ENCODE data around the gene ATP2A3.
A peak's percentile ranks its signal among the peaks of the same experiment; 100 is the strongest.

ATP2A3 gene

GRCh38 chr17:3925684-3926485 is 38.4 kb downstream of the ATP2A3 start:
- no peak for DNase-seq

DNA sequence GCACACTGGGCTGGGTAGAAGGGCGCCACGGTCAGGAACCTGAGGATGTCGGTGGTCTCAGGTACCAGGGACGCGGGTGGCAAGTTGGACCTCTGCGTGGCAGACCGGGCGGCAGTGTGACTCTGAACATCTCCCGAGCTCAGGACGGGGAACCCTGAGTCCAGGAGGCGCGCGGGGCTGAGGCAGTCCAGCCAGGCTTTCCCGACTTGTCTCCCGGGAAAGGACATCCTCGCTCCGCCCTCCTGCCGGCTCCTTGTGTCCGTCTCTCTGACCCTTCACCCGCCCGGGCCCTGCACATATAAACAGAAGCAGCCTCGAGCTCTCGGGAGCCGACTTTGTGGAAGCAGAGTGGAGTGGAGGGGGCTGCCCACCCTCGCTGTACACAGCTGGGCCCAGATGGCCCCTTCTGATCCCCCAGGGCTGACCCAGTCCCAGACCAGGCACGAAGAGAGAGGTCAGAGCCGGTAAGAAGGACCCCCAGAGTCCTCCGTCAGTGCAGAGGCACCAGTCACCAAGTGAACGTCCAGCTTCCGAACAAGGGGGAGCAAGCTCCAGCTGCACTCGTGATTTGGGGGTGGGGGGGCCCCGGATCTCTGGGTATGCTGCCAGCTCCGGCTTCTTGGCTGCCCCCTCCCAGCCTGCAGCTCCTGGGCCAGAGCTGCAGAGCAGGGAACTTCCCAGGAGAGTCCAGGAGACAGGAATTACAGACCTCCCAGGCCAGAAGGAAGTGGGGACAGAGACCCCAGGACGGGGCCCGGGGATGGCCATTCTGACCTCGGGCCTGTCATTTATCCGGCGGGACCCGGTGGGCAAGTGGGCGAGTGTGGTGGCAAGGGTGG is 39.5 kb downstream of the ATP2A3 start:
- DNase-seq, result no peak

DNA sequence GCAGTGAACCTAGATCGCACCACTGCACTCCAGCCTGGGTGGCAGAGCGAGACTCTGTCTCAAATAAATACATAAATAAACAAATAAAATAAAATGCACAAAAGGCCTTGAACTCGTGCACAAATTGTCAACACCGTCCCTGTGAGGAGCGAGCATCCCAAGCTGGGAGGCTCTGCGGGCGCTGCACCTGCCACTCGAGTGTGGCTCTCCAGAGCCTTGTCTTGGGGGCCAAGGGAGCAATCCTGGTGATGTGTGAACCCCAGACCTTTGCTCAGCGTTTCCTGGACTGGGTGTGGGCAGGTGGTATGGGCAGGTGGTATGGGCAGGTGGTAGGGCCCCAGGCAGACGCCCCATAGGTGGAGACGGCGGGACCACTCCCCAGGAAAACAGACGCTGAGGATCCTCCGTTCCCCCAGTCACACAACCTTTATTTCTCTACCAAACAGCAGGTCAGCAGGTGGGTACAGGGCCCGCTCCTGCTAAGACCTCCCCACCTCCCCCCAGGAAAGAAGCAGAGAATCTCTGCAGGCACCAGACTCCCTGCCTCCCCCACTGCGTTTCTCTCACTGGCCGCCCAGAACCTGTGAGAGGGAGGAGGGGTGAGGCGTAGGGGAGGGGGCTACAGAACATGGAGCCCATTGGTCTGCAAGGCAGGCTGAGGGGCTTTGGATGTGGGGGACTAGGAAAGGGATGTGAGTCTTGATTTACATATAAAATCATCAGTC is 40.6 kb downstream of the ATP2A3 start:
- DNase-seq, result no peak

DNA sequence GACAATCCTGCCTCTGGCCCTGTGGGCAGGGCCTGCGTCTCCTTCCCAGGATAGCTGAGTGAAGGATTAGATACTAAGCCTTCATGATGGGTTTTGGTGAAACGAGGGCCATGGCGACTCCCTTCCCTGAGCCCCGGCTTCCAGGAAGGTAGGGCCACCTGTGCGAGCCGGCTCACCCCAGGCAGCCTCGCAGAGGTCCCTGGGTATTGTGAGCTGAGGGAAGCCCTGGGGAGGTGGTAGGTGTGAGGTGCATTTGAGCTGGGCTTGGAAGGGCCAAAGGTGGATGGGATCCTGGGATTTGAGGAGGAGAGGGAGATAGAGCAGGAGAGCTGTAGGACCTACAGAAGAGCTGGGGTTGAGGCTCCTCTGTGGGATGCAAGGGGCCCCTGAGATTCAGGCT is 41.5 kb downstream of the ATP2A3 start:
- DNase-seq, result no peak

DNA sequence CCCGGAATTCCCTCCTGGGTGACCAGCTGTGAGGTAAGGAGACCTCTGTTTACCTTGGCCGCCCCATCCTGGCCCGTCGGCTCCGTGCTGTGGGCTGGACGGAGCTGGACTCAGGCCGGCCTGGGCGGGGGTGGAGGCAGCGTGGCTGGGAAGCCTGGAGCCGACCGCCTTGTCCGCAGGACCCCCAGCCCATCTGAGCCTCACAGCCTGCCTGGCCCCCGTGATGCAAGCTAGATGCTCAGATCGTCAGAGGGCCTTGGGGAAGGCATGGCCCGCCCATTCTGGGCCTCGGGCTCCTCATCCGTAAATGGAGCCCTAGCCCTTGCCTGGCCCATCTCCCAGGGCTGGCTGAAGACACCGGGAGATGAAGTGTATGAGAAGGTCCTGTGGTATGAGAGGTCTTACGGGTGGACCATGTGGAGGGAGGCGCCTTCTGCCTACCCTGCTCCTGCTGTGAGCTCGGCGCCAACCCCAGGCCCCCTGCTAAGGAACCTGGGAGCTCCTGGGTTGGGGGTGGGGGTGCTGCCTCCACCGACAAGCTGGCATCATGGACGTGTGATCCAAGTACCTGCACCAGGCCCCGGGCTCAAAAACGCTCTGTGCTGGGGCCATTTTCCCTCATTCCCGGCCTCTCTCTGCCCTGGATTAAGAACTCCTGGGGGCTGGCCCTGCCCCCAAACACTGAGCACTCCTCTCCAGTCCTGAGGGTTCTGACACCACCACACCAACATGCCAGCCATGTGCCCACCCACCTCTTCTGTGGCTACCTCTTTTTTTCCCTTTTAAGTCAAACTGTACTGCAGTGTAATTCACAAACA is 42.5 kb downstream of the ATP2A3 start:
- peak; percentile 37 for DNase-seq

DNA sequence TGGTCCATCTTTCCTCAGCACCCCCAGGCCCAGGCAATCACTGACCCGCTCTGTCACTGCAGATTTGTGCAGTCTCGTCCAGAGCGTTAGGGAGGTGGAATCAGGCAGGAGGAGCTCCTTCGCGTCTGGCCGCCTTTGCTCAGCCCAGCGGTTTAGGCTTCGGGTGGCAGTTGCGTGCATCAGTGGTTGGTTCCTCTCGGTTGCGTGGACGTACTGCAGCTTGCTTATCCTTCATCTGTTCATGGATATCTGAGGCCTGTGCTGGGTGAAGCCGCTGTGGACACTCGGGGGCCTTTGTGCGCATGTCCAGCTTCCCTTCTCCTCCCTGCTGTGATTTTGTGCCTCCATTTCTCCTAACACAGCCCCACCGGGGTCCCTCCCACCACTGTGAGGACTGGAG is 43.2 kb downstream of the ATP2A3 start:
- no peak for DNase-seq

- no peak for DNase-seq
Measured at GRCh38 chr17:3919123-3919624, 45.1 kb downstream of the ATP2A3 start.

- DNase-seq, result no peak
Measured at GRCh38 chr17:3918372-3919122, 45.7 kb downstream of the ATP2A3 start.

DNA sequence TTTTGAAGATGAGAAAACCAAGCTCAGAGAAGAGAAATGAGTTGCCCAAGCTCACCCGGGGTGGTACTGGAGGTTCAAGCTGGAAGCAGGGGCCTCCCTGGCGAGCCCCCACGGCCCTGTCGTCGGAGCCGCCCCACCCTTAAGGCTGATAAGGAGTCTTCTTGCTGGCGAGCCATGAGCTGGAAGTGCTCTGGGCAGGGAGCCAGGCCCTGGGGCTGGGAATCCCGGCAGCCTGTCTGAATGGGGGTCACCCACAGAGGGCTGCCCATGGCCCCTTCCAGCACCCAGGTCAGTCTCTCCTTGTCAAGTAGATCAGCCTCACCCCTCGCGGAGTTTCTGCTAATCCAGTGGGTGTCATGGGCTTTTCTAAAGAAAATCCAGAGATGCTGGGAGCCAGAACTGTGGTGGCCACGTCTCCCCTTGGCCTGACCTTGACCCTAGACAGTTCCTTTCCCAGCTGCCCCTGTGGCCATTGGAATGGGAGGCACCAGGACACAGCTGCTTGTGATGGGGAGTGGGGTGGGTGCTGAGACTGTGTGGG is 46.8 kb downstream of the ATP2A3 start:
- DNase-seq, result peak; percentile 51

DNA sequence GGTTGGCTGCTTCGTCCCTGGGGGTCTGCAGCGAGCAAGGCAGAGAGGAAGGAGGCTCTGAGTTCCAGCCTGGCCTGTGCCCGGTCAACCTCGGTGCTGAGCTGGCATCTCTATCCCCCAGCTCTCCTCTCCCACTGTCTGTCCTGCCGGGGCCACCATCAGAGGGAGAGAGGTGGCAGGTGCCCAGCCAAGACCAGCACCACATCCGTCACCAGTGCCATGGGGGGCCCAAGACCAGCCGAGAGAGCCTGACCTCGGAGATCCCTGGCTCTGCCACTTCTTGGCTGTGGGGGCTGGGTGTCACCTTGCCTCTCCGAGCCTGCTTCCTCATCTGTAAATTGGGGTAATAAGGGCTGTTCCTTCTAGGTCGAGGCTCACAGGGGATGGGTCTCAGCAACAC is 47.4 kb downstream of the ATP2A3 start:
- no peak for DNase-seq

GRCh38 chr17:3915995-3916696 is 48.1 kb downstream of the ATP2A3 start, which contains the start of gene P2RX1:
P2RX1 (minus strand) TSS chr17:3916465; CDS start chr17:3916225, 240 bp downstream.
- DNase-seq, result no peak

- no peak for DNase-seq
Measured at GRCh38 chr17:3915581-3915994, 48.6 kb downstream of the ATP2A3 start.

DNA sequence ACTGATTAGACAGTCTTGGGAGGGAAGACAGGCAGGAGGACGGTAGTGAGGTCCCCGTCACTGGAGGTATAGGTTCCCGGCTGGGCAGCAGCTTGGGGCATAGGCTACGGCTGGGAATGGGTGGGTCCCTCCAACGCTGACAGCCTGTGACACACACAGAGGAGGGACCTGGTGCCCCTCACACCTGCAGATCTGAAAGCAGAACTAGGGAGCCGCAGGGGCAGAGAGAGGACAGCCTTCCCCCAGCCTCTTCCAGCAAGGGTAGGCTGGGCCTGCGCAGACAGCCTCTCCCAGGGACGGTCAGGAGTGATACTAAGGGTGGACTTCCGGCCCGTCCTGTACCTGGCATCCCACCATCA is 49.9 kb downstream of the ATP2A3 start:
- DNase-seq, result no peak

GRCh38 chr17:3913531-3914311 is 50.5 kb downstream of the ATP2A3 start:
- peak; percentile 84 for DNase-seq

GRCh38 chr17:3912827-3913226 is 51.4 kb downstream of the ATP2A3 start:
- DNase-seq, result no peak

DNA sequence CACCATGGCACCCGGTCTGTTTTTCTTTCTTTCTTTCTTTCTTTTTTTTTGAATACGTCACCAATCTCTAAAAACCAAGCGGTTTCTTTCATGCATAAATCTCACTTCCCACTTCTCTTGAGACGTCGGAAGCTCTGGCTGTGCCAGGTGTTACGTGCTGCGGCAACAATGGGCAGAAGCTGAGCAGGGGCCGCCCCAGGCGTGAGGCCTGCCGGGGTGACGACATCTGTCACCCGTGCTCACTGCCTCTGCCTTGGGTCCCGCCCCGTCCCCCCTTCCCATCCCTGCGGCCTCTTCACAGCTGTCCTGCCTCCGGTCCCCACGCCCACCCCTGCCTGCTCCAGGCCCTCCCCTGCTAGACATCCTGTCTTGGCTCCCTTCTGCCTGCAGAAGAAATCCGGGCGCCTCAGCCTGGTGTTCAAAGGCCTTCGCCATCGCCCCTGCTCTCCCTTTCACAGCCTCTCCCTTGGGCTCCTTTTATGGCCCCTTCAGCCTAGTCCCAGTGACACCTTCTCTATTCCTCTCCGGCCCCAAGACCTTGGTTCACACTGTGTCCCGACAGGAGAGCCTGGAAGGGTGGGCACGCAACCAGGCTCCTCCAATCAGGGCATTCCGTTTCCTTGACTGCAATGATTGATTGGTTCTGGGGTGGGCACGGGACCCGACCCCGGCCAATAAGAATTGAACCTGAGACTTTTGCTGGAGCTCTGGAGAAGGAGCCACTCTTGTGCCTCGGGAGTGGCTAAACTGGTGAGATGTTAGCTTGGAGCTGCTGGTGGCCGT is 52.8 kb downstream of the ATP2A3 start:
- DNase-seq, result peak; percentile 83

DNA sequence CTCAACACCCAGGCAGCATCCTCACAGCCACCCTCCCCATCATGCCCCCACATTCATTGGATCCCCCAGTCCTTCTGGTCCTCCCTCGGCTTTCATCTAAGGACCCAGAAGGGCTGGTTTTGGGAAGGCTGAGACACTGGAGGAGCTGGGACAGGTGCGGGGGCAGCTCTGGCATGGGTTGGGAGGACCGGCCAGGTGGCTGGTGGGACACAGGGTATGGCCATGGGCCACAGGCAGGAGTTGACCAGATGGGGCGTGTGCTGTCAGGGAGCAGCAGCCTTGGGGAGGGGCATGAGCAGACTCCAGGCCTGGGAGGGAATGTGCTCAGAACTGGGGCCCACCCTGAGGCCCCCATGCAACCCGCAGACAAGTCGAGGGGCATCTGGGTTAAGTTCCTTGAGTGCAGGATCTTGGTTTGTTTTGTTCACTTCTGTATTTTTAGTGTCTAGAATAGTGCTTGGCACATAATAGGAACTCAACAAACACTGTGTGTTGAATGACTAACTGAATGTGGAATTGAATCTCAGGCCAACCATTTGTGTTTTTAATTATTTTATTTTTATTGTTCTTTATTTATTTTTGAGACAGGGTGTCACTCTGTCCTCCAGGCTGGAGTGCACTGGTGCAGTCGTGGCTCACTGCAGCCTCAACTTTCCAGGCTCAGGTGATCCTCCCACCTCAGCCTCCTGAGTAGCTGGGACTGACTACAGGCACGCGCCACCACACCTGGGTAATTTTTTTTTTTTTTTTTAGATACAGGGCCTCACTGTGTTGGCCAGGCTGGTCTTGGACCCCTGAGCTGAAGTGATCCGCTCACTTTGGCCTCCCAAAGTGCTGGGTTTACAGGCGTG is 53.6 kb downstream of the ATP2A3 start:
- DNase-seq, result no peak

- DNase-seq, result no peak
Measured at GRCh38 chr17:3909257-3909656, 55.0 kb downstream of the ATP2A3 start.
